IMR-90 (cell line): ENCODE measurements around the gene CDS2. TPM values are rescaled to one million over a fixed set of nuclear protein-coding genes. Genes with fewer than 3 reads are reported as not detected.

Source experiments
- ATAC-seq: fragments of 200-7000 bp; cut with Tn5 transposase; 2 replicates; pipeline ENCODE4 v1.9.1; 2020; ENCODE audit warnings: low read depth, mild to moderate bottlenecking, moderate library complexity
- BruUV-seq: library from RNA; stranded (reverse); fragments of 400-500 nt; replicated peaks from 2 replicates; lab custom pipeline; 2021; lab: Mats Ljungman, UMichigan
- CTCF ChIA-PET: fragments of 300-600 bp; formaldehyde crosslinking; extraction: SDS; loops from one replicate; lab custom pipeline; 2021; ENCODE audit warnings: antibody characterized with exemption; lab: Yijun Ruan, JAX
- POLR2A ChIA-PET: fragments of 300-600 bp; sonication (Branson Sonifier 250); formaldehyde crosslinking; loops from one replicate; lab custom pipeline; 2022; ENCODE audit warnings: antibody characterized with exemption; ENCODE audit not compliant: unreplicated experiment; lab: Charles Lee
- DNase-seq: peaks from one replicate; pipeline ENCODE4 v3.0.0; 2013
- H2AFZ ChIP-seq: replicated peaks from 2 replicates; pipeline ENCODE3; 2013; ENCODE audit warnings: low read length, mild to moderate bottlenecking; ENCODE audit not compliant: poor library complexity
- H2AK5ac ChIP-seq: 2 replicates; pipeline ENCODE4 v1.6.1; 2013; ENCODE audit warnings: low read depth, low read length, inconsistent platforms
- H2AK9ac ChIP-seq: replicated peaks from 2 replicates; pipeline ENCODE3; 2013; ENCODE audit warnings: mild to moderate bottlenecking, low read depth, low read length, moderate library complexity; ENCODE audit not compliant: poor library complexity
- H2BK120ac ChIP-seq: 2 replicates; pipeline ENCODE4 v1.6.1; 2013; ENCODE audit warnings: low read depth, low read length, inconsistent platforms
- H2BK15ac ChIP-seq: 3 replicates; pipeline ENCODE4 v1.6.1; 2013; ENCODE audit warnings: low read depth, low read length, inconsistent platforms
- H2BK20ac ChIP-seq: 2 replicates; pipeline ENCODE4 v1.6.1; 2013; ENCODE audit warnings: low read depth, mild to moderate bottlenecking, inconsistent platforms, low read length, moderate library complexity
- H2BK5ac ChIP-seq: 2 replicates; pipeline ENCODE4 v1.6.1; 2013; ENCODE audit warnings: mild to moderate bottlenecking, low read depth, low read length, inconsistent platforms; ENCODE audit not compliant: poor library complexity, severe bottlenecking
- H3K14ac ChIP-seq: replicated peaks from 2 replicates; pipeline ENCODE4 v1.6.1; 2013; ENCODE audit warnings: low read depth, low read length, inconsistent platforms
- H3K18ac ChIP-seq: 2 replicates; pipeline ENCODE4 v1.6.1; 2013; ENCODE audit warnings: low read depth, low read length, control low read depth
- H3K23ac ChIP-seq: 2 replicates; pipeline ENCODE4 v1.6.1; 2013; ENCODE audit warnings: low read depth, low read length, inconsistent platforms
- H3K27ac ChIP-seq: 2 replicates; pipeline ENCODE4 v1.5.1; 2013; ENCODE audit warnings: mild to moderate bottlenecking, control low read depth, low read length; ENCODE audit not compliant: insufficient read depth
- H3K27me3 ChIP-seq: 2 replicates; pipeline ENCODE4 v1.6.1; 2013; ENCODE audit warnings: low read length; ENCODE audit not compliant: control insufficient read depth, insufficient read depth
- H3K36me3 ChIP-seq: 2 replicates; pipeline ENCODE4 v1.6.1; 2013; ENCODE audit warnings: low read length, mixed read lengths; ENCODE audit not compliant: control insufficient read depth, insufficient read depth
- H3K4ac ChIP-seq: 2 replicates; pipeline ENCODE4 v1.6.1; 2013; ENCODE audit warnings: low read depth, low read length, inconsistent platforms
- H3K4me1 ChIP-seq: 2 replicates; pipeline ENCODE4 v1.6.1; 2013; ENCODE audit warnings: low read length, mixed read lengths; ENCODE audit not compliant: control insufficient read depth, insufficient read depth
- H3K4me2 ChIP-seq: 2 replicates; pipeline ENCODE4 v1.6.1; 2013; ENCODE audit warnings: low read depth, mild to moderate bottlenecking, control low read depth, low read length, moderate library complexity
- H3K4me3 ChIP-seq: 2 replicates; pipeline ENCODE4 v1.5.1; 2013; ENCODE audit warnings: low read depth, mild to moderate bottlenecking, control low read depth, low read length, moderate library complexity; ENCODE audit not compliant: insufficient read depth
- H3K56ac ChIP-seq: 2 replicates; pipeline ENCODE4 v1.6.1; 2013; ENCODE audit warnings: low read length, inconsistent platforms; ENCODE audit not compliant: insufficient read depth; ENCODE audit errors: extremely low read depth
- H3K79me1 ChIP-seq, 2 experiments: 2 replicates each; pipeline ENCODE4 v1.6.1; 2013; ENCODE audit warnings: low read length in 2 of 2, inconsistent platforms in 1 of 2, low read depth in 1 of 2
- H3K9ac ChIP-seq: 2 replicates; pipeline ENCODE4 v1.6.1; 2013; ENCODE audit warnings: low read depth, low read length, control low read depth
- H3K9me1 ChIP-seq: 2 replicates; pipeline ENCODE4 v1.6.1; 2013; ENCODE audit warnings: low read length, inconsistent platforms; ENCODE audit not compliant: insufficient read depth
- H3K9me3 ChIP-seq: 2 replicates; pipeline ENCODE4 v1.6.1; 2013; ENCODE audit warnings: low read length; ENCODE audit not compliant: control insufficient read depth, insufficient read depth
- H4K20me1 ChIP-seq: 2 replicates; pipeline ENCODE4 v1.6.1; 2013; ENCODE audit warnings: low read length, inconsistent platforms; ENCODE audit not compliant: insufficient read depth
- H4K5ac ChIP-seq: 2 replicates; pipeline ENCODE4 v1.6.1; 2013; ENCODE audit warnings: mild to moderate bottlenecking, low read depth, low read length, control low read depth
- H4K8ac ChIP-seq, 2 experiments: 2 replicates each; pipeline ENCODE4 v1.6.1; 2013; ENCODE audit warnings: low read depth in 2 of 2, low read length in 2 of 2, control low read depth in 1 of 2, inconsistent platforms in 1 of 2
- H4K91ac ChIP-seq: 2 replicates; pipeline ENCODE4 v1.6.1; 2013; ENCODE audit warnings: low read depth, low read length, inconsistent platforms; ENCODE audit not compliant: insufficient read depth
- BHLHE40 ChIP-seq: fragments of 150-350 bp; IDR thresholded peaks from 2 replicates; pipeline ENCODE4 v1.6.1; 2016; ENCODE audit warnings: mild to moderate bottlenecking, low read depth, low read length
- CEBPB ChIP-seq: IDR thresholded peaks from 2 replicates; pipeline ENCODE4 v1.6.1; 2012; ENCODE audit warnings: low read depth, low read length, improper control_type of control experiment
- CHD1 ChIP-seq: IDR thresholded peaks from 2 replicates; pipeline ENCODE4 v1.6.1; 2012; ENCODE audit warnings: low read depth, low read length, improper control_type of control experiment
- CTCF ChIP-seq: conservative IDR thresholded peaks from 2 replicates; pipeline ENCODE4 v1.5.1; 2012; ENCODE audit warnings: mild to moderate bottlenecking, low read depth, low read length, improper control_type of control experiment
- FOS ChIP-seq: fragments of 150-350 bp; IDR thresholded peaks from 2 replicates; pipeline ENCODE4 v1.6.1; 2016; ENCODE audit warnings: low read depth, low read length
- MAFK ChIP-seq: IDR thresholded peaks from 2 replicates; pipeline ENCODE4 v1.6.1; 2012; ENCODE audit warnings: low read depth, low read length, improper control_type of control experiment
- MAZ ChIP-seq: IDR thresholded peaks from 2 replicates; pipeline ENCODE4 v1.6.1; 2012; ENCODE audit warnings: low read depth, mild to moderate bottlenecking, low read length, improper control_type of control experiment, moderate library complexity, borderline replicate concordance
- MXI1 ChIP-seq: IDR thresholded peaks from 2 replicates; pipeline ENCODE4 v1.6.1; 2012; ENCODE audit warnings: low read depth, mild to moderate bottlenecking, low read length, moderate library complexity, borderline replicate concordance
- NFE2L2 ChIP-seq: fragments of 150-350 bp; IDR thresholded peaks from 2 replicates; pipeline ENCODE4 v1.6.1; 2016; ENCODE audit warnings: low read depth, mild to moderate bottlenecking, low read length
- POLR2A ChIP-seq: IDR thresholded peaks from 2 replicates; pipeline ENCODE4 v1.6.1; 2012; ENCODE audit warnings: mild to moderate bottlenecking, low read depth, low read length
- RAD21 ChIP-seq: IDR thresholded peaks from 2 replicates; pipeline ENCODE4 v1.6.1; 2012; ENCODE audit warnings: low read length, improper control_type of control experiment
- RCOR1 ChIP-seq: IDR thresholded peaks from 2 replicates; pipeline ENCODE4 v1.6.1; 2012; ENCODE audit warnings: mild to moderate bottlenecking, low read length, improper control_type of control experiment; ENCODE audit not compliant: insufficient replicate concordance
- RFX5 ChIP-seq: IDR thresholded peaks from 2 replicates; pipeline ENCODE4 v1.8.0; 2012; ENCODE audit warnings: low read depth, mild to moderate bottlenecking, low read length, moderate library complexity
- SMC3 ChIP-seq: fragments of 150-350 bp; IDR thresholded peaks from 2 replicates; pipeline ENCODE4 v1.6.1; 2016; ENCODE audit warnings: low read depth, mild to moderate bottlenecking, antibody characterized with exemption, low read length, moderate library complexity
- WGBS, 2 experiments: methylation state at CpG; one replicate each; pipeline versions ENCODE4 v1.1.5 to v1.1.7; 2013; ENCODE audit warnings: missing lambda C conversion rate in 2 of 2; ENCODE audit not compliant: insufficient read length in 1 of 2; ENCODE audit errors: extremely low coverage in 2 of 2; 5-methylcytosine and 5-hydroxymethylcytosine counted together
- dilution Hi-C: fragments of 300-500 bp; cut with HindIII; formaldehyde crosslinking; loops from one replicate; pipeline ENCODE4 v1.14.3; 2018; ENCODE audit warnings: low sequenced_read_pairs; ENCODE audit not compliant: unreplicated experiment
- in situ Hi-C: fragments of 300-500 bp; cut with MboI; formaldehyde crosslinking; loops from 3 replicates; pipeline ENCODE4 v1.14.3; 2019; ENCODE audit warnings: low sequenced_read_pairs, inconsistent platforms, mixed read lengths
- intact Hi-C: fragments of 100-400 bp; cut with micrococcal nuclease; formaldehyde crosslinking; loops from 2 replicates; pipeline ENCODE4 v1.10.0; 2022
- polyA plus RNA-seq, 3 experiments: library from polyadenylated mRNA; depleted of rRNA; stranded (reverse); fragments of >200 nt; gene quantifications; 2 replicates each; pipeline ENCODE4 v1.2.3, GENCODE V29; 2012; ENCODE audit warnings: low replicate concordance in 1 of 3
- total RNA-seq: library from RNA; depleted of rRNA; stranded (reverse); fragments of >200 nt; gene quantifications from 2 replicates; pipeline ENCODE4 v1.2.3, GENCODE V29; 2012
- TF ChIP-seq, protein P1 (sequence below): fragments of 150-350 bp; IDR thresholded peaks from 2 replicates; pipeline ENCODE4 v1.6.1; 2017; ENCODE audit warnings: mild to moderate bottlenecking, antibody characterized with exemption, low read length, low read depth

CDS2 gene
- total and polyA plus RNA-seq, 2 of the 4 experiments (the other 2 are of a cell fraction) = 17.0 to 47.1 TPM

GRCh38 chr20:5183731-5184474, 57.1 kb downstream of the CDS2 start:
- Histone ChIP-seq H3K9ac (no peak overlapping the region), H3K4ac (no peak overlapping the region), H4K20me1 (peaks cover 6% of the 10 kb centered on the region; the same call in 1 of the 2 replicates), H3K79me1 (peaks cover 10 to 30% of the 10 kb centered on the region in 2 experiments; a peak in 2 of 4 replicates), H4K8ac (no peak overlapping the region), H2BK5ac (no peak overlapping the region), H4K91ac (no peak overlapping the region), H2BK120ac (no peak overlapping the region), H3K56ac (no peak overlapping the region), H3K4me1 (peaks cover 10% of the 10 kb centered on the region), H3K9me3 (no peaks in the 10 kb centered on the region), H2AFZ (no peak overlapping the region), H3K27ac (no peak overlapping the region), H4K5ac (no peak overlapping the region), H3K36me3 (peaks cover 26% of the 10 kb centered on the region), H3K14ac (no peak overlapping the region), H3K23ac (no peak overlapping the region), H3K27me3 (no peaks in the 10 kb centered on the region), H3K4me3 (no peak overlapping the region), H3K9me1 (peaks cover 9% of the 10 kb centered on the region), H2BK15ac (no peak overlapping the region), H2AK9ac (no peak overlapping the region), H3K4me2 (no peak overlapping the region), H2AK5ac (no peak overlapping the region), H3K18ac (no peak overlapping the region), H2BK20ac (no peak overlapping the region)
- intact Hi-C loops = loop anchor here (5.0 kb wide), 1 partner anchor 42 kb away; no protein-coding TSS in a partner anchor
- POLR2A ChIA-PET = no interaction called here
- CTCF ChIA-PET = interaction anchor here (1.8 kb wide), 1 partner anchor 57 kb away, joined by 7 read pairs; the partner anchor contains the start of gene CDS2
- ATAC-seq = no peak
- in situ Hi-C loops = no loop called here
- no peak for DNase-seq
- dilution Hi-C loops = no loop called here
- no CpG with 5 or more reads among the region's 13 CpGs for WGBS, 2 experiments
- BruUV-seq = no TSS peak
- TF ChIP-seq SMC3 (no peak), MXI1 (no peak), MAFK (no peak), CHD1 (no peak), NFE2L2 (no peak), BHLHE40 (no peak), CTCF (no peak), POLR2A (no peak), FOS (no peak), CEBPB (no peak), RAD21 (no peak), MAZ (no peak), RCOR1 (no peak), RFX5 (no peak)
- TF ChIP-seq, protein P1, sequence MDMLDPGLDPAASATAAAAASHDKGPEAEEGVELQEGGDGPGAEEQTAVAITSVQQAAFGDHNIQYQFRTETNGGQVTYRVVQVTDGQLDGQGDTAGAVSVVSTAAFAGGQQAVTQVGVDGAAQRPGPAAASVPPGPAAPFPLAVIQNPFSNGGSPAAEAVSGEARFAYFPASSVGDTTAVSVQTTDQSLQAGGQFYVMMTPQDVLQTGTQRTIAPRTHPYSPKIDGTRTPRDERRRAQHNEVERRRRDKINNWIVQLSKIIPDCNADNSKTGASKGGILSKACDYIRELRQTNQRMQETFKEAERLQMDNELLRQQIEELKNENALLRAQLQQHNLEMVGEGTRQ = no peak
